Epidermal melanocyte (primary cell): ENCODE data around the gene GABRQ.
A peak's percentile ranks its signal among the peaks of the same experiment; 100 is the strongest.

Source experiments
- DNase-seq: peaks from one replicate; pipeline ENCODE4 v3.0.0; 2011; ENCODE audit warnings: low spot score; ENCODE audit not compliant: insufficient read length

The GABRQ gene

DNA sequence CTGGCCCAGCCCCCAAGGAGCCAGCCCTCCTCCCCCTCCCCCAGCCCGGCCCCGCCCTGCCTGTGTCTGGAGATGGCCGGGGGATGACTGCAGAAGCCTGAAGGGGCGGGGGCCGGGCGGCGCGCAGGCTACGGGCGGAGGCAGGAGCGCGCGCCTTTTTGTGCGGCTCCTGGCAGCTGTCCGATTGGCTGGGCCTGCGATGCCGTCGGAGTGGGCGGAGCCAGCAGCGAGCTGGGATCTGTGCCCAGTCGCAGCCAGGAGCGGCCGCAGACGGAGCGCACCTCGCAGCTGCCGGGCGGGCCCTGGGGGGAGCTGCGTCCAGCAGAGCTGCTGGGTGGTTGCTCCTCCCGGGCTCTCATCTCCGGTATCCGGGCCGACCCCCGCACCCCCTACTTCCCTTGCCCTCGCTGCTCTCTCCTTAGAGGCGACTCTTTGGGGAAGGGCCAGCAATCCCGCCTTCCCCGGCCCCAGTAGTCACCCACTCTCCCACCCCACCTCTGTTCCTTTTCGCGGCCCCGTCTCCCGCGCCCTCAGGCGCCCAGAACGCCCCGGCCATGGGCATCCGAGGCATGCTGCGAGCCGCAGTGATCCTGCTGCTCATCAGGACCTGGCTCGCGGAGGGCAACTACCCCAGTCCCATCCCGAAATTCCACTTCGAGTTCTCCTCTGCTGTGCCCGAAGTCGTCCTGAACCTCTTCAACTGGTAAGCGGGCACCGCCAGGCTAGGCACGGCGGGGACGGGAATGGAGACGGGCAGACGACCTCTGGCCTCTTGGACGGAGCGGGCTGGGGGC is at the start of gene GABRQ:
GABRQ (plus strand) TSS at position 247 of the 794 bp plus-strand sequence; CDS start at position 555, 308 bp downstream.
- DNase-seq, result no peak

DNA sequence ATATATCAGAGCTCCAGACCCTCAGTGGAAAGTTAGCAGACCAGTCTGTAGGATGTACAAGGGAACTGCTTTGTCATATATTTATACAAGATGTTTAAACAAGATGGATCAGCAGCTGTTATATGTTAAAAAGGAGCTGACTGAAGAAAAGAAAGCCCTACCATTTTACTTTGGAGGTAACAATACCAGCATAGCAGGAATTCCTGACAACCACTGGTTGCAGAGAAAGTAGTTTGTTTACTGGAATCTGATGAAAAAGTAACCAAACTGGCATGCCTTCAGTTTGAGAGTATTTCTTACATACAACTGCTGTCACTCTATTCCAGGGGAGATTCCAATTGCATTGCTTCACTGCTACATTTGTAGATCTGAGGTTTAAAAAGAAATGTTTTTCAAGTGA is 49.5 kb upstream of the GABRQ start:
- DNase-seq, result no peak

DNA sequence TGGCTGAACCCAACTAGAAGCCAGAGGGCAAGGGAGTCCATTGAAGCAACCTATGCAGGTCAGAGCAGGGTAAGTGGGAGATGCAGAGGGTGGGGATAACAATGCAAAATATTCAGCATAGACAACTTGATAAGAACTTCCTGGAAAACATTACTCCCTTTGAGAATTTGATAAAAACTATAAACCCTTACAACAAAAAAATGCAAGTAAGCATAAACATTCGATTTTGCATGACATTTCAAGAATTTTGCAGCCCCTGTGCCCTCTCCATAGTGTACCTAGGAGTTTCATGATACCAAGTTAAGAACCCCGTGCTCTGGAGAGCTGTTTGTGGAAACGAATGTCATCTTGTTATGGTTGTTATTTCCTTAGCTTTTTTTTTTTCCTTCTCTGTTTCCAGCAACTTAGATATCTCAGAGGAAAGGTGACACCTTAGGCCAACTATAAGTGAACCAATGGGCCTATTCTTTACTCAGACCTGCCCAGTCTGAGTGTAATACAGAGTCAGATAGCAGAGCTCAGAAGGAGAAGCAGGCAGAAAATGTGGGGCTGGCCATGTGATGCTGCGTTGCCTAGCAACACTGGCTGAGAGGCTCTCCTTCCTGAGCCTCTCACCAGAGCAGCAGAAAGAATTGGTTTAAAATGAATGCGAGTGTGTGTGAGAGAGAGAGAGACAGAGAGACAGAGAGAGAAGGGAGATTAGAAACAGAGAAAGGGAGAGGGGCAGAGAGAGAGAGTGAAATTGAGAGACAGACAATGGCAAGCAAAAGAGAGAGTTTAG is 36.7 kb upstream of the GABRQ start:
- DNase-seq, result no peak

DNA sequence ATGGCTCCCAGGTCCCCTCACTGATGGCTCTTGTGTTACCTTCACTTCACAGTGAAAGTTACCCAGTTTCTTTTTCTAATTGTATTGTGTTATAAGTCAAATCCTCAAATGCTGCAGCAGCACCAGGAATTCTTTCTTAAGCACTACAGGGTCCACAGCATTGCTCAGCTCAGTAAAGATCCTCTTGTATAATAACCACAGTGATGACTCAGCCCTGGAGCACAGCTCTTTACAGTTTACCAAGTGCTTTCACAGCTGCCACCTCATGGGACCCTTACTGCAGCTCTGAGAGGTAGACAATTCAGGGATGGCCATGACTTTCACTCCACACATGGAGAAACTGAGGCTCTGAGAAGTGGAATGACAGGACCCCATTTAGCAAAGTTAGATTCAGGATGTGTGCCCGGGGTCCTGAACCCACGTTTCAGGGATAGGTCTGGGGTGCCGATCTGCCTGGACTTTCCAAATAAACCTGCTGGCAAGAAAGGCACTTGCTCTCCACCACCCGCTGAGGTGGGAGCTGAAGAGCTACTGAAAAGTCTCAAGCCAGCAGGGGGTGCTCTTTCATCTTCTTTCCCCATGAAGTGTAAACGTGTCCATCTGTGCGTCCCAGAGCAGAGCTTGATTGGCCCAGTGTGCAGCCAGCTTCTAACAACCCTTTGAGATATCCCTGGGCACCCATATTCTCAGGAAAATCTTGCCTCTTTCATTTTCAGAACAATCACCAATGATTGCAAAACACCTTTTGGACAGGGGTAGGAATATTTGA is 35.7 kb upstream of the GABRQ start:
- DNase-seq, result no peak

DNA sequence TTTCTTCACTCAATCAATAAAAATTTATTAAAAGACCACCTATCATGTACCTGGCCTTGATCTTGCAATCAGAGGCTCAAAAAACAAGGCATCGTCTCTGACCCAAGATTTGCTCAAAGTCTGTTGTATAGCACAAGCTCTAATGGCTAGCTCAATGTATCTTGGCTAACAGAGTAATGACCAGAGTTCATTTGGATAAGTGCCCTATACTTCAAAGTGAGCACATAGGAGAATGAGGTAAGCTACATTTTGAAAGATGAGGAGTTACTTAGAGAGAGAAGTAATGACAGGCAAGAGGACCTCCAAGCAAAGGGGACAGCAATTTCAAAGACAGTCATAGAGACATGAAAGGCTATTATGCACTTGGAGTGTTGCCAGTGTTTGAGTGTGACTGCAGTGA is 22.9 kb upstream of the GABRQ start:
- DNase-seq, result no peak

DNA sequence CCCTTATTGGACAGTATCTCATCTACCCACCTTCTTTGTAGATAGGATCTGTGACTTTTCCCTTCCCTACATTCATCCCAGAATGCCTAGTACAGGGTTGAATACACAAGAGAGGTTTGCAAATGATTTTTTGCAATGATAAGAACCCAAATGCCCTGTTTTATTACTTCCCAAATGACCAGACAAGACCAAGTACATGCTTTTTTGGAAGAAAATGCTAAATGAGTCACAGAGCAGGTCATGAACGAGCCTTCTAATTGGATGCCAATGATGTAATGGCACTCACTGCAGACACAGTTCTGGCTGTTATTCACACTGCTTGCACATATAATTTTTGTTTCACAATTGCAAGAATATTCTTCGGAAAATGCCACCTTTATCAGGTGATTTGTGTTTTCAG is 17.8 kb upstream of the GABRQ start:
- no peak for DNase-seq

DNA sequence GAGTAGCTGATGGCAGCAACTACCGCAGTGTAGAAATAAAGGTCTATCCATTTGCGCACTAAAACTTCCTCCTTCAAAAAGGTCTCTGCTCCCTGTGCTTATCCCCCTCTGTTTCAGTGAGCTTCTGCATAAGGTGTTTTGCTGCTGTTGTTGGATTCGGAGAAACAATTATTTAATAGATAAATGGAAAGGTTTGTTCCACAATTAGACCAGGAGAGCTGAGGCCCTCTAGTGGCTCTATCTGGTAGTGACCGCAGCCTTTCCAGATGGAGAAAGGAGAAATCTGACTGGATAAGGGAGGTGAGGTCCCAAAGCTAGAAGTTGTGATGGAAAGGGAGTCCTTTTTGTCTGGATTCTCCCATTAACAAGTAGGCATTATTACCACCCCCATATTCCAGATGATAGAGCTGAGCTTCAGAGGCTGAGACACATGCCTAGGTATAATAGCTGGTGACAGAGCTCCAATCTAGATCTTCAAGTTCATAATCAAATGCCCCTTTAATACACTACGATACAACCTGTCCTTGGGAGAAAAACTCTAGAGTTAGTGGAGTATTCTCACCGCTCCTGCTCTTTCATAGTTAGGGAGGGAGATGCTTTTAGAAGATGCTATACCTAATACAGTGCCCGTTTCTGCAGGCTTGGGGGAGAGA is 5.1 kb upstream of the GABRQ start:
- no peak for DNase-seq

DNA sequence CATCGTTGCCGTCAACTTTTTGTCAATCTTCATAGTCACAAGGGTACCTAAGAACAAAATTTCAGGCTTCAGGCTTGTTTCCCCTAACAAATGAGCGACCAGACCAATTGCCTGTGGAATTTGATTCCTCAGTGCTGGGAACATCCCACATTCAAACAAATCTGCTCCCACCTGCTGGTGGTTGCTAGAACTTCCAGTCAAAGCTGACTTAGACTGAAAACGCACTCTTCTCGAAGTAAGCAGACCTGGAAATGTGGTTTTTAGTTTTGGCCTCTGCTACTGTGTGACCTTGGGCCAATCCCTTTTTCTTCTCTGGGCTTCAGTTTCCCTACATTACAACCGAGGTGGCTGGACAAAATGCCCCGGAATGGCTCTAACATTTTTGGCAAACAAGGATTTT is 1.8 kb upstream of the GABRQ start:
- peak; percentile 23 for DNase-seq

DNA sequence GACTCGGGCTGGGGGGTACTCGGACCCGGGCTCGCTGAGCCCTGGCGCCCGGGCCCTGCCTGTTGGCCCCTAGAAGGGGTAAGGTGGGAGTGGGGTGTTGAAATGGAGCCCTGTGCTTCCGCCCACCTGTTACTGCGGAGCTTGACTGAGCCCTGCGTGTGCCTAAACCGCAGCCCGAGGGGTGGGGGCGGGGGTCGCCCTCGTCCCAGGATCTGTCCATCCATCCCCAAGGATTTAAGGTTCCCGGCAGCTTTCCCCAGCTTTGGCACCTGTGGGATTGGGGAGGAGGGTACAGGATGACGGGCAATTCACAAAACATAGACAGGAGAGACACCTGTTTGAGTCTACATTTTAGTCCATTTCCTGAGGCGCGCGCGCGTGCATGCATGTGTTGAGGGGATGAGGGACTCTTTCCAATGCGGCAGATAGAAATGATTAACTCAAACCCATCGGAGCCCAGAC is 779 bp downstream of the GABRQ start:
- no peak for DNase-seq

DNA sequence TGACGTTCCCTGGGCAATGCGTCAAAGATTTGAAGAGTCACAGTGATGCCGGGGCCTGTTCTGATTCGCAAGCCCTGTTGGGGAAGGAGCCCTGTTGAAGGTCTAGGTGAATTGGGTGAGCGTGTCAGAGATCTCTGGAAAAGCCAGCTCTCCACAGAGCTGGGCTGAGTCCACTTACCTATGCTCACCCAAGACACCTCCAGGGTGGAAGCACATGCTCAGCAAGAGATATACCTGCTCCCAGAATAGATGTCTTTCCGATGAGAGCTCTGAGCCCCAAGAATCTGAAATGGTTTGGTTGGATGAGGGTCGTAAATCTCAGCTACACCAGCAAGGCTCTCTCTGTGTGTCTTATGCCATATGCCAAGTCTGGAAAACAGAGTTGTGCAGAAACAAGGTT is 1.7 kb downstream of the GABRQ start:
- DNase-seq, result no peak

DNA sequence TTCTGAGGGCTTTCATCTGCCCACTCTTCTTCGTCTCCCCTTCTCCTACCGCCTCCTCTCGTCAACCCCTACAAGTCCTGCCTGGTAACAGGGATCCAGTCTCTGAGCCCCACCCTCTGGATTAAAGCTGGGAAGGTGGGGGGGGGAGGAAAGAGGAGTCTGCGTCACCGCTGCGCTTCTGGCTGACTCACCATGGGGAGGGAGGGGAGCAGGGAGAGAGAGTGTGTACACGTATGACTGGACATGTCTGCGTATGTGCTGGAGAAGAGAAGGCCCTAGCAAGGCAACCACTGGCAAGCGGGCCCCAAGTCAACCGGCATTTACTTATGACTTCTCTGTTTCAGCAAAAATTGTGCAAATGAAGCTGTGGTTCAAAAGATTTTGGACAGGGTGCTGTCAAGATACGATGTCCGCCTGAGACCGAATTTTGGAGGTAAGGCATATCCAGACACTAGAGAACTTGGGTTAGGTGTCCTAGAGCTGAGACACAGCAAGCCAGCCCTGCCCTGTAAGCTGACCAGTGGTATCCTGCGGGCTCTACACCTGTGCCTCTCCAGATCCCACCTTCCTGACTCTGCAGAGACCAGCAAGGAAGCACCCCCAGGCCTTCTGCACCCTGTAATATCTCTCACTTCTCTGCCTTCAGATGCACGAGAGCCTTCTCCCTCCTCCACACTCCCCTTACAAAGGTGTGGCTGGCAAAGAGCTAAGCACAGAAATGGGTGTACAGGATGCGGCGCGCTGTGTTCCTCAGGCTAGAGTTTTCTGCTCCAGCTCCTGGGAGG is 2.5 kb downstream of the GABRQ start:
- DNase-seq, result no peak

DNA sequence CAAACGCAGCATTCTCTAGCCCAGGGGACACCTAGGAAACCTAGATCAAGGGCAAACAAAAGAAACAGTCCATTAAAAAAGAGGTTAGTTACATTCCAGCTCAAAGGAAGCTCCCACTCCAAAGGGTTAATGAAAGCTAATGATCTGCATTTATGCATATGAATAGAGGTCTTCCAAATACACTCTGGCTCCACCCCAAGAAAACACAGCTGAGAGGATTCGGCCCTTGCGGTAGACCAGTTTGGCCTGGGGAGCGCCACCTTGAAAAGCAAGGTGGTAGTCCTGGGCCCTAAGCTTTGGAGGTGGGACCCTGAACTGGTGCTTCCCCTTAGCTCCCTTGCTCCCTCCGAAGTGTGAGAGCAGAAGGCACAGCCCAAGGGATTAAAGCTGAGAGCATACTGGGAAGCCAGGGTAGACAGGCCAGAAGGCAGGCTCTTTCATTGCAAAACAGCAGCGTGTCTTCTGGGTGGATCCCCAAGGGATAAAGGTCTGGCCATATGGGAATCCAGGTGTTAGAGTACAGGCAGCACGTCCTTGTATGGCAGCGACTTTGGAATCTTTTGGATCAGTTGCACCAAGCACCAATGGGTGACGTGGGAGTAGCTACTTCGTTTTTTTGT is 3.7 kb downstream of the GABRQ start:
- DNase-seq, result no peak

DNA sequence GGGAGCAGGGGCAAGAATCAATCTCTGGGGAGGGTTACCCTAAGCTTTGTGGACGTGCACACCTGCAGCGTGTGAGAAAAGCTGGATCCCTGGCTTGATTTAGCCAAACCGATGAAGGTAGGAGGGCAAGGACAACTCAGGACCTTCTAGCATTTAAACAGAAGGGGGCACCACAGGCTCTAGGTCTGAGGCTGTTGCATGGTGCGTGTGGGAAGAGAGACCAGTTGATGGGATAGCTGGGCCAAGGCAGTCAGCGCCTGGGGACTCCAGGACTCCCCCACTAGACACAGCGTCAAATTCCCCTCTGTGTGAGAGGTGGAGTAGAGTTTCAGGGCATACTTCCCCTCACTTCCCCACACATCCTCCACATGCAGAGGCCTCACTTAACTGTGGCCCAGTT is 4.3 kb downstream of the GABRQ start:
- no peak for DNase-seq

DNA sequence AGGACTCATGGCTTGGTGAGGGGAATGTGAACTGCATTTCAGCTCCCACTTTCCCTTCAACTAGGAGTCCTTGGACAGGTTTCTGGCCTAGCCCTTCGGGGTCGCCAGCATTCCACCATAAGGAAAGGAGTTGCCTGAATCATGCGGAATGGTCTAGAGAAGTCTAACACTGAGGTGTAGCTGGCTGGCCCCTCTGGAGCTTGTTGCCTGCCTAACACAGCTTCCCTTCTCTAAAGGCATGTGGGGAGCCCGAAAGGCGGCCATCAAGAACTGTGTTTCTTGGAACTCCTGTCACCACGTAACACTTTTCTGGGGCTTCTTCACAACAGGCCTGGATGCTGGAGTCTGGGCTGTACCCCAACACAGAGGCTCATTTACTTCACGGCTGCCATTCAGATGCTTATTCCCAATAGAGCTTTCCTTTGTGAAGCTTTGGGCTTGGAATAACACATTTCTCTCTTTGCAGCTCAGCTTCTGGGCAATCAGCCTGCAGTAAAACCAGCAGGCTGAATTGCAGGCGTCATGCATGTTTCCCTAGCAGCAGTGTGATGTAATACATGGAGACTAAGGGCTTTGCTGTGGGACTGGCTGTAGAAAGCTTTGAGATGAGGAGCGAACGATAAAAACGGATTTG is 5.4 kb downstream of the GABRQ start:
- no peak for DNase-seq

DNA sequence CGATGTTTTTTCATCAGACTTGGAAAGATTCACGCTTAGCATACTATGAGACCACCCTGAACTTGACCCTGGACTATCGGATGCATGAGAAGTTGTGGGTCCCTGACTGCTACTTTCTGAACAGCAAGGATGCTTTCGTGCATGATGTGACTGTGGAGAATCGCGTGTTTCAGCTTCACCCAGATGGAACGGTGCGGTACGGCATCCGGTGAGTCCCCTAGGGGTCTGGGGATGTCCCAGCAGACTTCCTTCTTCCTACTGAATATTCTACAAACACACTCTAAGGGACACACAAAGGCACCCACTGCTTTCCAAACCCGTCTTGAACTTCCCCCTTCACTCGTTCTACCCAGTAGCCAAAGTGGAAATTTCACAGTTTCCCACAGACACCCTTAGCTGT is 9.3 kb downstream of the GABRQ start:
- DNase-seq, result no peak

DNA sequence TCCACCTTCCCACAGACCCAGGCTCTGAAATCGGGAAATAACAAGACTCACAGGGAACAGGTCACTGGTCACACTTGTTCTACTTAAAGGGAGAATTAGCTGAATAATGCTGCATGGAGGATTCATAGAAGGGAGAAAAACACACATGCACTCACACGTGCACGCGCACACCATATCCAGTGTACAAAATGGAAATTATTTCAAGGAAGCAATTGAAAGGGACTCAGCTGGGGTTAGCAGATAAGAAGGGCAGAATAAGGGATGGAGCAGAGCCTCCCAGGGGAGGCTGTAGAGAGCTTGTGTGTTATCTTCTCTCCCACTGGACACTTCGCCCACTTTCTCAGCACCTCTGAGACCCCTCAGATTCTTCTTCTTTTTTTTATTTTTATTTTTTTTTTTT is 10.3 kb downstream of the GABRQ start:
- DNase-seq, result no peak

DNA sequence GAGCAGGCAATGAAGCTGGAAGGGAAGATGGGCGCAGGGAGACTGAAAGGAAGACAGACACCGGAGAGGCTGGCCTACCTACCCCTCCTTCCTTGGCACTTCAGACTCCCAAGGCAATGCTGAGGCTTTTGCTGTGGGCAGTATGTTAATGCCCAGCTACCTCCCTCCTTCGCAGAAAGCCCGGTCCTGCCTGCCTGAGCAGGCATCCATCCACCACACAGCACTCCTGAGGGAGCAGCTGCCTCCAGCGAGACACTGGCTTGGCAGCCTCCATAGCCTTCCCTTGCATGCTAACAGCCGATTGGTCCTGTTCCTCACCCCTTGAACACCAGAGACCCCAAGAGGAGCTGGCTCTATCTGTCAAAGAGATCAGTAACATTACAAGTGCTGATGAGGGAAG is 14.4 kb downstream of the GABRQ start:
- no peak for DNase-seq

DNA sequence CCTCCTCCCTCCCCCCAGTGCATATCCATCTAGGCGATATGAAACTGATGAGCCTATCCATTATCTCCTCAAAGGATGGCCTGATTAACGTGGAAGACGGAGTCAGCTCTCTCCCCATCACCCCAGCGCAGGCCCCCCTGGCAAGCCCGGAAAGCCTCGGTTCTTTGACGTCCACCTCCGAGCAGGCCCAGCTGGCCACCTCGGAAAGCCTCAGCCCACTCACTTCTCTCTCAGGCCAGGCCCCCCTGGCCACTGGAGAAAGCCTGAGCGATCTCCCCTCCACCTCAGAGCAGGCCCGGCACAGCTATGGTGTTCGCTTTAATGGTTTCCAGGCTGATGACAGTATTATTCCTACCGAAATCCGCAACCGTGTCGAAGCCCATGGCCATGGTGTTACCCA is 14.8 kb downstream of the GABRQ start:
- DNase-seq, result no peak

DNA sequence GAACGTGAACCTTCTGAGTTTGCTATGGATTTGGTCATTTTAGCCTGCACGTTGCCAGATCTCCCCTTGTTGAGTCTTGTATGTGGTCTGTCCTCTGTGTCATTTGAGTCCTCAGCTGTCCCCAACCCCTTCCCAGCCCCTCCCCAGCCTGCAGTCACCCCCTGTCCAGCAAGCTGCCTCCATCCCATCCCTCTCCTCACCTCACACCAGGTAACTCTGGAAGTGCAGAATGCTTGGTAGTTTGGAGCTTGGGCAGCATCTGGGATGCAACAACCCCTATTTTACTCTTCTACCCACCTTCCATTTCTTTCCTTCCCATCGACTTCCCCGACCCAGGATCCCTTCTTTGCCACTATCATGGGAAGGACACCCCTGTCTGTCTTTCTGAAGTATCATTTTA is 18.4 kb downstream of the GABRQ start:
- DNase-seq, result no peak

DNA sequence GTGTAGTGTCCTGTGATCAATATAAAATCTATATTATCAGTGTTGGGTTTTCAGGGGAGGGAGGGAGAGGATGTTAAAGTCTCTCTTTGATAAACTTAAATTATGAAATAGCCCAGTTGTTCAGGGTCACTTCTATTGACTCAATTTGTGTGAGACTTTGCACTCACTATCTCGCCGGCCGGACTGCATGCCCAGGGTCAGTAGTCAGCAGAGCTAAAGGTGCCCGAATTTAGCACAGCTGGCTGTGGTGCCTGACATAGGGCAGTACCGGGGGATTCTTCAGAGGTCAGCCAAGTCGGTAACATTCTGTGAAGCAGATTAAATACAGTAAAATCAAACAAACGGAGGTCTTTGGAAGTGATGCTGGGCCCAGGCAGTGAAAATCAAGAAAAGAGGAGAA is 19.2 kb downstream of the GABRQ start:
- no peak for DNase-seq
